Coronary artery (tissue), 2 donors: ENCODE results near the gene TNIP2.

ENCODE experiments used
- DNase-seq: peaks from one replicate; pipeline ENCODE4 v3.0.0-alpha.2; 2017; ENCODE audit warnings: low spot score
- H3K27ac ChIP-seq, 2 donors: fragments of 200-600 bp; sonication (generic); one replicate each; pipeline ENCODE4 v1.5.1; 2016 to 2019
- H3K4me3 ChIP-seq: fragments of 200-600 bp; sonication (generic); 2 replicates; pipeline ENCODE4 v1.5.1; 2016; ENCODE audit warnings: mild to moderate bottlenecking, moderate library complexity
- CTCF ChIP-seq: fragments of 200-600 bp; sonication (generic); IDR thresholded peaks from one replicate; pipeline ENCODE4 v1.5.1; 2019; ENCODE audit warnings: antibody characterized with exemption

TNIP2 gene

GRCh38 chr4:2755821-2756690 lies at the start of gene TNIP2:
Gene TNIP2 (minus strand): TSS chr4:2756336. CDS start chr4:2756289, 47 bp downstream.
- H3K27ac ChIP-seq, result peak within 1 kb of the TSS; percentile 65 to 92
- TF ChIP-seq CTCF, result no peak
- DNase-seq, result peak; percentile 90
- peak within 1 kb of the TSS; percentile 99 for H3K4me3 ChIP-seq

DNA sequence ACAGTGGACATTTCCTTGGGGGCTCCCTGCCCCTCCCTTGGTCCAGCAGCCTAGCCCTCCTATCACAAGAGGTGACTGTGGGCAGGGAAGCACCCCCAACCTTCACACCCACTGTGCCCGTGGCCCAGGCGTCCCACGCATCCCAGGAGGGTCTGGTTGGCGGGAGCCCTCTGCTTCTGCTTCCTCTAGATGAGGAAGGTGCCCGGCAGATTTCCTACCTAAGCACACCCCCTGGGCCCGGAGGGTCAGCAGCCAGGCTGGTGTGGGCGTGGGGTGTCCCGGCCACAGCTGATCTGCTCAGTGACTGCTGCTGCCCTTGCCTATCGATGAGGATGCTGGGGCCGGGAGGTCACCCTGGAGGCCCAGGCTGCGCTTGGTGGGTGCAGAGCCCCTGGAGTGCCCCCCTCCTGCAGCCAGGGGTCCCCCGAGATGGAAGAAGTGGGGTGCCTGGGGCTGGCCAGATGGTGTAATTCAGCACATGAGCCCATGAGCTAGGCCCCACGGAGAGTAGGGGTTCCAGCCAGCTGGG lies 48.9 kb upstream of the TNIP2 start:
- DNase-seq, result no peak
- no peak for TF ChIP-seq CTCF
- peak overlapping the region in 1 of 2 donors; percentile 81 for H3K27ac ChIP-seq
- H3K4me3 ChIP-seq, result peak overlapping the region; percentile 19

- TF ChIP-seq CTCF, result no peak
- DNase-seq, result no peak
- H3K27ac ChIP-seq, result peak overlapping the region in 1 of 2 donors; percentile 81
- H3K4me3 ChIP-seq, result no peak overlapping the region
Observed at GRCh38 chr4:2804449-2804972, 48.4 kb upstream of the TNIP2 start.

DNA sequence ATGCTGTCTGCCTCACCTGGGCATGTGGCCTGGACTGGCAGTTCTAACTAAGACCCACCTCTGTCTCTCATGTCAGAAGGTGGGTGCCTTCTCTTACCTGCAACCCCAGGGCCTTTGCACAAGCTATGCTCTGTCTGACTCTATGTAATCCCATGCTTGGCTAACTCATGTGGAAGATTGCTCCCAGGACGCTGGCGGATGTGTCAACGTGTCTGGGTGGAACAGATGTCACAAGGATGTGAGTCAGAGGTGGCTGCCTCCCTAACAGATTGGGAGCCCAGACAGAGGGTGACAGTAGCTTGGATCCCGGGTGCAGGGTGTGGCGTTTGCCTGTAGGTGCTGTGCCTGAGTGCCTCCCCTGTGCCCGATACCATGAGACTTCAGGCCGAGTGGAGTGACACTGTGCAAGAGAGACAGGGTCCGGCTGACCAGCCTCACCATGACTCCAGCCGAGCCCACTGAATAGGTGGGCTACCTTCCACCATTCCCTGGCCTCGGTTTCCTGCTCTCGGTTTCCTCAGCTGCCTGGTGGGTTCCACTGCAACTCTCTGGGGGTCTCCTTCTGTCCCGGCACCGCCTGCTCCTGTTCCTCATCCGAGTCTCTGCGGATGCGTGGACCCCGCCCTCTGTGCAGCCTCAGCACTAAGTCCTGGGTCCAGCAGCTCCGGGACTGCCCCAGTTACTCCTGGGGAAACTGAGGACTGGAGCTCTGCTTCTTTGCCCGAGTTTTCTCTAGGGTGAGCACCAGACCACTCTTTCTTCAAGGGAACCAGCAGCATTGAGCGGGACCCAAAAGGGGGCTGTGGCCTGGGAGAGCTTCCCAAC lies 47.7 kb upstream of the TNIP2 start:
- DNase-seq, result no peak
- H3K4me3 ChIP-seq, result no peak overlapping the region
- peak overlapping the region in 1 of 2 donors; percentile 81 for H3K27ac ChIP-seq
- TF ChIP-seq CTCF, result no peak

GRCh38 chr4:2802618-2803531 lies 46.7 kb upstream of the TNIP2 start:
- Histone ChIP-seq H3K27ac (peak overlapping the region in 1 of 2 donors; percentile 81), H3K4me3 (no peak overlapping the region)
- no peak for TF ChIP-seq CTCF
- no peak for DNase-seq
